ENCODE data around the gene HOXA7.

- no peak for TF ChIP-seq EP300 (IDR thresholded peaks at IDR 0.05)
- no peak for TF ChIP-seq POLR2A (IDR thresholded peaks at IDR 0.05)
Observed at GRCh38 chr7:27193335-27194001, 37.0 kb upstream of the HOXA7 start.
